Bone marrow (tissue), 2 donors: ENCODE measurements around the gene PKN1.

Experiments
- DNase-seq, 2 donors: peaks; one replicate each; lab custom pipeline; 2025; lab: John Stamatoyannopoulos, UW

PKN1 gene

GRCh38 chr19:14467391-14467790, 34.3 kb downstream of the PKN1 start:
- DNase-seq = no peak

- no peak for DNase-seq
Observed at GRCh38 chr19:14467816-14468215, 34.7 kb downstream of the PKN1 start.

GRCh38 chr19:14470031-14470876, 37.1 kb downstream of the PKN1 start:
- no peak for DNase-seq

- DNase-seq = no peak
Observed at GRCh38 chr19:14471436-14472187, 38.5 kb downstream of the PKN1 start.

DNA sequence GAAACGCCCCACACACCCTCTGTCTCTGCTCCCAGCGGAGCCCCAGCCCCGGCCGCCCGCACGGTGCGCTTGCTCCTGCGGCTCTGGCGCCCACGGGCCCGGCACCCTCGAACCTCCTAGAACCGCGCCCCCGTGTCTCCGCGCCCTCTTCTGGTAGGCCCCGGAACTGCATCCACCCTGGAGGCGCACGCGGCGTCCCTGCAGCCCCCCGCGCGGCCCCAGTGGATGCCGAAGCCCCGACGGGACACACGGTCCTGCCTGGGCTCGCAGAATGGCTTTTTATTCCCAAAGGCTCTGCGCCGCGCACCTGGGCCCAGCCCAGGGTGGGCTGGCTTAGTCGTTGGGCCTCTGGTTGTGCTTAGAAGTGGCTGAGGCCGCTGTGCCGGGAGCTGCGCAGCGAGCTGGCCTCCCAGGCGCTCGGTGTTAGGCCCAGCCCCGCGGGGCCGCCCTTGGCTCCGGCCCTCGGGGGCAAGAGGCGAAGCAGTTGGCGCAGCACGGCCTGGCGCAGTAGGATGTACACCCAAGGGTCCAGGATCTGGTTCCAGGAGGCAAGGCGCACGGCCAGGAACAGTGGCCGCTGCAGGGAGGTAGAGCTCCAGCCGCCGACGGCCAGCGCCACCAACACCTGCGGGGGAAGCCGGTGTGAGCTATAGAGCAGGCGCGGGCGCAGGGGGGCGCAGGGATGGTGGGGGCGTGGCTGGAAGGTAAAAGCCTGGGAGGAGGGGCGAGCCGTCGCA, 39.3 kb downstream of the PKN1 start:
- DNase-seq = peak in 1 of 2 donors; percentile 62

DNA sequence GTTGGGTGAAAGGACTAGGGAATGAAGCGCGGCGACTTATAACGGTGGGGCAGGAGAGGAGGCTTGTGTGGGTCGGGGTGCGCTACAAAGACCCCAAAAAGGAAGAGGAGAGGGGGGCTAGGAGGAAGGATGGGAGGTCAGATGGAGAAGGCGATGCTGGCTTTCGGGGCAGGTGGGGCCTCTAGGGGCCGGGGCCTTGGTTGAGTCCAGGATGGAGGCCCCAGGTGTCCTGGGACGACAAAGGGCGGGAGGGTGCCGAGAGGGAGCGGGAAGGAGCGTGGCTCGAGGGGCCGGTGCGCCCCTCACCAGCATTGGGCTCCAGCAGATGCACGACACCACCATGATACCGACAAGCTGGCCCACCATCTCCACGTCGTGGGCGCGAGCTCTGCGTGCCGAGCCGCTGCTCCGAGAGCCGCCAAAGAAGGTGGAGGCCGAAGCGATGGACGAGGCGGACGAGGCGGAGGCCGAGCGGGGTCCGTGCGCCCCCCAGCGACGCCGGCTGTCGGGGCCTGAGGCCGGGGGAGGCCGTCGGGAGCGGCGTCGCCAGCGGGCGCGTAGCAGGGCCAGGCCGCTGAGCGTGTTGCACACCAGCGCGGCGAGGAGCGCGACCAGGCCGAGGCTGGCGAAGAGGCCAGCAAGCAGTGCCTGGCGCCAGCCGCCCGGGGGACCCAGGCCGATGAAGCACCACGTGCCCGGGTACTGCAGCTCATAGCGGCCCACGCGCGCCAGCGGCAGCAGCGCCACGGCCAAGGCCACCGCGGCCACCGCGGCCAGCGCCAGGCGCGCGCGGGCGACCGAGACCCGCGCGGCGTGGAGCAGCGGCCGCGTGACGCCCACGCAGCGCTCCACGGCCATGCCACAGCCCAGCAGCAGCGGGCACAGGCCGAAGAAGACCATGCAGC, 40.2 kb downstream of the PKN1 start:
- DNase-seq = no peak

- DNase-seq = no peak
Observed at GRCh38 chr19:14473978-14474578, 41.0 kb downstream of the PKN1 start.

DNA sequence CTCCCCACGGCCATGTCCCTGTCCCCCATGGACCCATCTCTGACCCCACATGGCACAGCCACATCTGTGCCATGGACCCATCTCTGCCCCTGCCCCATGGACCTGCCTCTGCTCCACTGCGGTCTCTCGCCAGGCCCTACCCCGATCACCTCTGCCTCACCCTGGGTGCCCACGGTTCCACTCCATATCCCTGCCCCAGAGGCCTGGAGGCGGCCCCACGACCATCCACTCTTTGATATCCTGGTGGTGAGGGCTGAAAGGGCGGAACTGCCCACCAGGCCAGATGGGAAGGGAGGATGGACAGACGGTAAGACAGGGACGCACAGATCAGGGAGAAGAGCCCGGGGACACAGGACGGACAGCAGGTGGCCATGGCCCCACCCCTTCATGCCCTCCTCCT, 41.7 kb downstream of the PKN1 start:
- no peak for DNase-seq

DNA sequence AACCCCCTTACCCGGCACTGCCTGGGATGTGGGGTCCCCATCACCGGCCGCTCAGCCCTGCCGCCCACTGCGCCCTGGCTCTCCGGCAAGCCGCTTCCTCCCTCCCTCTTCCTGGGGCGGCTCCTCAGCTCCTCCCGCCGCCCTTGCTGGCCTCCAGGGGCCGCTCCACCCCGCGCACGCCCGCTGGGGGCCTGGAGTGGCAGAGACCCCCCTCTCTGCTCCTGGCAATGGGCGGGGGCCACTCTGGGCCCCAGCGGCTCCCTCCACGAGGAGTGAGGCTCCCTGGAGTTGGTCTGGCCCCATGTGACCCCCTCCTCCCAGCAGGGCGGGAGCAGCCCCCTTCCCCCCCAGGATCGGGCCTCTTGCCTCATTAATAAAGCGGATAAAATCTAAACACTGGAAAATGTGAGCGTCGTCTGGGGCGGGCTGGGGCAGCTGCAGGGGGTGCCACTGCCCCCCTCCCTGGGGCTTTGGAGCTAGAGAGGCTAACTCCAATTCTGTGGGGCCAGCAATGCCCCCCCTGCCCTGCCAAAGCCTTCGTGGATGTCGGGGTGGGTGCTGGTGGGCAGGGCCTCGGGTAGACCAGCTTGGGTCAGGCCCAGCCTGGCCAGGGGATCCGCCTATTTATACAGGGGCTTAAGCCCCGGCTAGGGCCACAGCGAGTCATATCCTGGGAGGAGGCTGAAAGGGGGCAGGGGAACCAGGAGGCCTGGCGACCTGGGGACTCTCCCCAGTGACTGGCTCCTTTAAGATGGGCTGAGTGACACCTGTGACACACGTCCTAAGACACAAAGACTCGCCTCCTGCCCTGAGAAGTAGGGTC, 42.4 kb downstream of the PKN1 start, which contains the start of gene PTGER1:
Gene PTGER1 (minus strand): TSS at position 104 of the 823 bp plus-strand sequence. CDS start 1,034 bp downstream, outside the sequence.
- DNase-seq = peak in 1 of 2 donors; percentile 21

DNA sequence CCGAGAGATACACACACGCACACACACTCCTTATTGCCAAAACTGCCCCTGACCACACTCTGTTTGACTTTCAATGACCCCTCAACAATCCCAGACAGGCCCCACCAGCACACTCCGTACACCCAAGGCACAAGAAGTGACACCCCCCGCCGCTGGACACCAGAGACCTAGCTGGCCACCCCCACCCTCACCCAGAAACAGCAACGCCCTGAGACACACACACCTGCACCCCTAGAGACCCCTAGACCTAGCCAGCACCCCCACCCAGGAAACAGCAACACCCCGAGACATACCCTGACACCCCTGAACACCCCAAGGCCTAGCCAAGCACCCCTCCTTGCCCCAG, 43.2 kb downstream of the PKN1 start:
- DNase-seq = no peak

- DNase-seq = no peak
Observed at GRCh38 chr19:14476673-14477401, 43.7 kb downstream of the PKN1 start.

DNA sequence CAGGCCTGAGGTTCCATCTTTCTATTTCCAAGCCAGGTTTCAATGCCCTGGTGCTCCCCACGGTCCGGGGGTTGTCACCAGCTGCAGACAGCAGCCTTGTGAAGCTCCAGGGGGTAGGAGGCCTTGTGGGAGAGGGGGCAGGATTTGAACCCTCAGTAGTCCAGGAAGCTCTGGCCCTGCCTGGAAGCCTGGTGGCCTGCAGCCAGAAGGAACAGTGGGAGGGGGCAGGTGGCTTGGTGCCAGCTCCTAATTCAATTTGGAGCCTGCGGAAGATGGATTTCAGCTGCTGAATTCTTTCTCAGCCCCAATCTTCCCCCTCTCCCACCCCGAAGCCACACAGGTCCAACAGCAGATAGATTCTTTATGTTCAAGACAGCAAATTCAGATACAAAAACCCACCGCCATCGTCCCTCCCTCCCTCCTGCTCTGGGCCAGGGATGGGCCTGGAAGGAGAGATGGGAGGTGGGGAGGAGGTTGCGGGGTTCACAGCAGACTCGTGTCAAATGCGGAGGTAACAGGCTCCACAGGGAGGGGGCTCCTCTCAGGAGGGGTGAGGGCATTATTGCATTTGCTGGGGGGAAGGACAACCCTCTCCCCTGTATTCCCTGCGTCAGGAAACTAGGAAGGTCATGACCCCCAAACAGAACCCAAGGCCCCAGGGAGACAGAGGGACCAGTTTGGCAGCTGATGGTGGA, 44.5 kb downstream of the PKN1 start:
- no peak for DNase-seq

- DNase-seq = no peak
Observed at GRCh38 chr19:14478113-14478545, 45.0 kb downstream of the PKN1 start.

- no peak for DNase-seq
Observed at GRCh38 chr19:14479309-14479974, 46.3 kb downstream of the PKN1 start.

DNA sequence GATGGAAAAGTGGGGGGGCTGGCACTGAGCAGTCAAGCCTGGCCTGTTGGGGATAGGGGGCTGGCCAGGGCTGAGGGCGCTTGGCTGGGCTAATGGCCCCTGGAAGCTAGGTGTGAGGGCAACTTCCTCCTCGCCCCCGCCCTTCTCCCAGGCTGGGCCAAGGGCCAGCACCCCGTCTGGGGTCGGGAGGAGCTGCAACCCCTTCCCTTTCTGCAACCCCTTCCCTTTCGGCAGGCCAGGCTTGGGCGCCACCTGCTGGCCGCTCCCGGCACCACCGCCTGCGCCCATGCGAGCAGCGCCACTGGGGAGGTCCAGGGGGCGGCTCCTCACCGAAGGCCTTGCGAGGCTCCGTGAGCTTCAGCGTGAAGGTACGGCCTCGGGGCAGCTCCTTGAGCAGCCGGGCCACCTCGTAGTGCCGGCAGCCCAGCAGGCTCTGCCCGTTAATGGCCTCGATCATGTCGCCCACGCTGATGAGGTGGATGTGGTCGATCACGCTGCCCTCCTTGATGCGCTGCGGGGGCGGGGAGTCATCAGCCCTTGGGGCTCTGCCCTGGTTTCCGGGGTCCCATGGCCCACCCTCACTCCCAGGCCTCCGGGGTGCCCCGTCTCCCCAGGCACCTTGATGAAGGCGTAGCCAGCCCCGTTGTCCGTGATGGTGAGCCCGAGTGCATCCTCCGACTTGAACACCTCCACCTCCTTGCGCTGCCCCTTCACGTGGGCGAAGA, 47.0 kb downstream of the PKN1 start:
- DNase-seq = peak; percentile 30 to 50

- no peak for DNase-seq
Observed at GRCh38 chr19:14480700-14481079, 47.6 kb downstream of the PKN1 start.

- no peak for DNase-seq
Observed at GRCh38 chr19:14482172-14482941, 49.3 kb downstream of the PKN1 start.
